GM06990 (cell line): Measurements from ENCODE around the gene NR3C1.
"Not testable (repeated sequence)": the region's sequence is repeated elsewhere in the genome, so short reads cannot be mapped to it uniquely, and the experiment has no call there.

ENCODE experiments used
- DNase-seq: peaks from one replicate; pipeline ENCODE4 v3.0.0-alpha.2; 2011; ENCODE audit not compliant: insufficient read length; ENCODE audit errors: extremely low read depth
- H3K27me3 ChIP-seq: replicated peaks from 2 replicates; pipeline ENCODE4 v1.6.0; 2011; ENCODE audit warnings: low read length; ENCODE audit not compliant: control insufficient read depth, insufficient read depth
- H3K36me3 ChIP-seq: 2 replicates; pipeline ENCODE4 v1.5.1; 2011; ENCODE audit warnings: low read length; ENCODE audit not compliant: control insufficient read depth, insufficient read depth
- H3K4me3 ChIP-seq: replicated peaks from 2 replicates; pipeline ENCODE4 v1.5.1; 2011; ENCODE audit warnings: low read depth, mild to moderate bottlenecking, control low read depth, low read length
- TF ChIP-seq, protein P1 (sequence below): IDR thresholded peaks from 2 replicates; pipeline ENCODE4 v1.5.1; 2011; ENCODE audit warnings: low read length, control low read depth, mild to moderate bottlenecking, inconsistent platforms; ENCODE audit not compliant: insufficient read depth, poor library complexity, severe bottlenecking

NR3C1 gene

DNA sequence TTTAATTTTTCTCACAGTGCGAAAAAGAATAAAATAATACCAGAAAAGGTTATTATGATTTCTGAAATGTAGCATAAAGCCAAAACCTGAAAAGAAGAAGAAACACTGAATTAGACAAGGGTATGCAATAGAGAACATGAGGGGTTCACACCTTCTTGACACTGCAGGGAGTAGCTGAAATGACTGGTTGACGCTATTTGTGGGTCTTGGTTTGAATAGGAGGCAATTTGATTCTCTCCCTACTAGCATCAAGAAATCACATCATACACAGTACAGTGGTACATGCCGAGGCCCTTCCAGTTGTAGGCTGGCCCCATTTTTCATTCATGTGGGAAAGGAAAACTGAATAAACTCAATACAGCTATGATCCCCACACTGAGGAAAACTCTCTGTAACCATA, 68.6 kb downstream of the NR3C1 start:
- TF ChIP-seq, protein P1, sequence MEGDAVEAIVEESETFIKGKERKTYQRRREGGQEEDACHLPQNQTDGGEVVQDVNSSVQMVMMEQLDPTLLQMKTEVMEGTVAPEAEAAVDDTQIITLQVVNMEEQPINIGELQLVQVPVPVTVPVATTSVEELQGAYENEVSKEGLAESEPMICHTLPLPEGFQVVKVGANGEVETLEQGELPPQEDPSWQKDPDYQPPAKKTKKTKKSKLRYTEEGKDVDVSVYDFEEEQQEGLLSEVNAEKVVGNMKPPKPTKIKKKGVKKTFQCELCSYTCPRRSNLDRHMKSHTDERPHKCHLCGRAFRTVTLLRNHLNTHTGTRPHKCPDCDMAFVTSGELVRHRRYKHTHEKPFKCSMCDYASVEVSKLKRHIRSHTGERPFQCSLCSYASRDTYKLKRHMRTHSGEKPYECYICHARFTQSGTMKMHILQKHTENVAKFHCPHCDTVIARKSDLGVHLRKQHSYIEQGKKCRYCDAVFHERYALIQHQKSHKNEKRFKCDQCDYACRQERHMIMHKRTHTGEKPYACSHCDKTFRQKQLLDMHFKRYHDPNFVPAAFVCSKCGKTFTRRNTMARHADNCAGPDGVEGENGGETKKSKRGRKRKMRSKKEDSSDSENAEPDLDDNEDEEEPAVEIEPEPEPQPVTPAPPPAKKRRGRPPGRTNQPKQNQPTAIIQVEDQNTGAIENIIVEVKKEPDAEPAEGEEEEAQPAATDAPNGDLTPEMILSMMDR = no peak
- Histone ChIP-seq H3K4me3 (no peak overlapping the region), H3K27me3 (no peaks in the 10 kb centered on the region), H3K36me3 (no peaks in the 10 kb centered on the region; the same call in 1 of the 2 replicates)
- no peak for DNase-seq

GRCh38 chr5:143334380-143334779, 69.1 kb downstream of the NR3C1 start:
- H3K36me3 ChIP-seq, H3K4me3 ChIP-seq, DNase-seq, H3K27me3 ChIP-seq: not testable (repeated sequence)

DNA sequence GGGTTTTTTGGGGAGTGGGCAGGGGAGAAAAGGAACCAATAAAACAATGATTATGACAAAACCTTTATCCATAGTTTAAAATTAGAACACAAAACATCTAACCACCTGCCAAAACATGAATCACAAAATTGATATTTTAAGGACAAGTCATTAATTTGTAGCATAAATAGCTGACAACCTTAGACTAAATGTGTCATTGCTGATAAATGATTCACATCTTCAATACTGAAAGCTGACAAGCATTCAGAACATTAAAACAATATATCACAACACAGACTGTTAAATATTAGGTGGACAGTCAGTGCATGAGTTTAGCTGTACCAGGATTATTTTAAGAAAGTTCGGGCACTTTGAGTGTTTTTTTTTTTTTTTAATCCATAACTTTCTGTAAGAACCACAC, 71.5 kb downstream of the NR3C1 start:
- TF ChIP-seq, protein P1 = no peak
- Histone ChIP-seq H3K36me3 (peaks cover 1% of the 10 kb centered on the region), H3K27me3 (no peaks in the 10 kb centered on the region), H3K4me3 (no peak overlapping the region)
- DNase-seq = no peak

GRCh38 chr5:143329843-143330242, 73.6 kb downstream of the NR3C1 start:
- Histone ChIP-seq H3K4me3 (no peak overlapping the region), H3K36me3 (peaks cover 1% of the 10 kb centered on the region), H3K27me3 (no peaks in the 10 kb centered on the region)
- TF ChIP-seq, protein P1 = no peak
- no peak for DNase-seq

DNA sequence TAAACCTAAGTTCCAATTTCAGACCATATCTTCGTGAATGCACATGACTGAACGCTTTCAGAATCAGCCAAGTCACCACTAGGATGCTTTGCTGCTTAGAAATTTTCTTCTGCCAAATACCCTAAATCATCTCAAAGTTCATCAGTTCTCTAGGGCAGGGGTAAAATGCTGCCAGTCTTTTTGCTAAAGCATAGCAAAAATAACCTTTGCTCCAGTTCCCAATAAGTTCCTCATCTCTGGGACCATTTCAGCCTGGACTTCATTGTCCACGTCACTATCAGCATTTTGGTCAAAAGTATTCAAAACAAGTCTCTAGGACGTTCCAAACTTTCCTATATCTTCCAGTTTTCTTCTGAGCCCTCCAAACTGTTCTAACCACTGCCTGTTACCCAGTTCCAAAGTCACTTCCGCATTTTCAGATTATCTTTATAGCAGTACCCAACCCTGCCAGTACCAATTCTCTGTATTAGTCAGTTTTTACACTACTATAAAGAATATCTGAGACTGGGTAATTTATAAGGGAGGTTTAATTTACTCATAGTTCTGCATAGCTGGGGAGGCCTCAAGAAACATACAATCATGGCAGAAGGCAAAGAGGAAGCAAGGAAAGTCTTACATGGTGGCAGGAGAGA, 74.8 kb downstream of the NR3C1 start:
- H3K36me3 ChIP-seq = peaks cover 4% of the 10 kb centered on the region
- no peak overlapping the region for H3K4me3 ChIP-seq
- H3K27me3 ChIP-seq = no peaks in the 10 kb centered on the region
- DNase-seq = no peak
- TF ChIP-seq, protein P1 = no peak

- H3K36me3 ChIP-seq, H3K27me3 ChIP-seq, DNase-seq, H3K4me3 ChIP-seq: not testable (repeated sequence)
These were observed 78.4 kb downstream of the NR3C1 start for GRCh38 chr5:143325086-143325485.

DNA sequence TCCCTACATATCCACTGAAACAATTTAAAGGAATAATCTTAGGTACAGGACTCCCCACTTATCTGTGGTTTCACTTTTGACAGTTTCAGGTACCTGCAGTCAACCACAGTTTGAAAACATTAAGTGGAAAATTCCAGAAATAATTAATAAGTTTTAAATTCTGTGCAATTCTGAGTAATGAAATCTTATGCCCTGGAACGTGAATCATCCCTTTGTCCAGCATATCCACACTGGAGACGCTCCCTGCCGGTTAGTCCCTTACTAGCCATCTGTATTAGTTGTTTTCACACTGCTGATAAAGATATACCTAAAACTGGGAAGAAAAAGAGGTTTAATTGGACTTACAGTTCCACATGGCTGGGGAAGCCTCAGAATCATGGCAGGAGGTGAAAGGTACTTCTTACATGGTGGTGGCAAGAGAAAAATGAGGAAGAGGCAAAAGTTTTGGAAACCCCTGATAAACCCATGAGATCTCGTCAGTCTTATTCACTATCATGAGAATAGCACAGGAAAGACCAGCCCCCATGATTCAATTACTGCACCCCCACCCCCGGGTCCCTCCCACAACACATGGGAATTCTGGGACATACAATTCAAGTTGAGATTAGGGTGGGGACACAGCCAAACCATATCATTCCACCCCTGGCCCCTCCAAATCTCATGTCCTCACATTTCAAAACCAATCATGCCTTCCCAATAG, 80.4 kb downstream of the NR3C1 start:
- not testable (repeated sequence) for H3K36me3 ChIP-seq, H3K27me3 ChIP-seq, DNase-seq, H3K4me3 ChIP-seq
